Activated T-cell treated with anti-CD3 and anti-CD28 coated beads, Interleukin-2, amount 50 U/mL, for 72 hours (primary cell): ENCODE measurements around the gene DOK6. TPM values are rescaled to one million over a fixed set of nuclear protein-coding genes. Genes with fewer than 3 reads are reported as not detected.

ENCODE experiments used
- ATAC-seq, 2 donors: fragments of 150-1000 bp; cut with Tn5 transposase; replicated peaks in 1 of 2; 2 replicates each; pipeline ENCODE4 v1.10.0; 2021; ENCODE audit warnings: moderate library complexity in 2 of 2, mild to moderate bottlenecking in 1 of 2
- DNase-seq, 2 donors: peaks; one replicate each; pipeline ENCODE4 v3.0.0; 2021 to 2022; ENCODE audit warnings: mixed read lengths in 1 of 2
- H3K27ac Mint-ChIP-seq: one replicate; pipeline ENCODE4 v1.8.0; 2022; ENCODE audit warnings: mild to moderate bottlenecking, moderate library complexity, mixed read lengths
- H3K27me3 Mint-ChIP-seq: one replicate; pipeline ENCODE4 v1.8.0; 2022; ENCODE audit warnings: low read depth, mixed read lengths
- H3K36me3 Mint-ChIP-seq, 2 donors: one replicate each; pipeline ENCODE4 v1.8.0; 2022; ENCODE audit warnings: mixed read lengths in 2 of 2, mild to moderate bottlenecking in 1 of 2; ENCODE audit not compliant: insufficient read depth in 2 of 2
- H3K4me1 Mint-ChIP-seq: one replicate; pipeline ENCODE4 v1.8.0; 2022; ENCODE audit warnings: low read depth, mixed read lengths
- H3K4me3 Mint-ChIP-seq, 2 donors: one replicate each; pipeline ENCODE4 v1.8.0; 2022; ENCODE audit warnings: mild to moderate bottlenecking in 2 of 2, mixed read lengths in 2 of 2, moderate library complexity in 2 of 2
- H3K9me3 Mint-ChIP-seq, 2 donors: one replicate each; pipeline ENCODE4 v1.8.0; 2022; ENCODE audit warnings: mixed read lengths in 2 of 2
- total RNA-seq, 2 donors: library from RNA; stranded (reverse); gene quantifications; one replicate each; pipeline ENCODE4 v1.2.3, GENCODE V29; 2022

Gene DOK6
- total RNA-seq, 2 donors from 2014 or later, result not detected

- H3K36me3 Mint-ChIP-seq, result peaks cover 20 to 47% of the 10 kb centered on the region in 2 donors
- H3K9me3 Mint-ChIP-seq, result peaks cover 3 to 8% of the 10 kb centered on the region in 2 donors
- no peak for DNase-seq
- H3K27ac Mint-ChIP-seq, result peak overlapping the region; percentile 10
- H3K4me3 Mint-ChIP-seq, result peak overlapping the region in 1 of 2 donors; percentile 10
- no peaks in the 10 kb centered on the region for H3K27me3 Mint-ChIP-seq
- peaks cover 87% of the 10 kb centered on the region for H3K4me1 Mint-ChIP-seq
- ATAC-seq, result no peak
Observed at GRCh38 chr18:69894467-69894866, 493.8 kb downstream of the DOK6 start.

- Mint-ChIP-seq H3K4me1 (peaks cover 84% of the 10 kb centered on the region), H3K36me3 (peaks cover 26 to 49% of the 10 kb centered on the region in 2 donors), H3K27me3 (no peaks in the 10 kb centered on the region), H3K27ac (peak overlapping the region; percentile 98), H3K9me3 (peaks cover 3 to 13% of the 10 kb centered on the region in 2 donors), H3K4me3 (peak overlapping the region in 1 of 2 donors; percentile 92)
- no peak for ATAC-seq
- DNase-seq, result no peak
Observed at GRCh38 chr18:69895066-69896047, 494.7 kb downstream of the DOK6 start.

DNA sequence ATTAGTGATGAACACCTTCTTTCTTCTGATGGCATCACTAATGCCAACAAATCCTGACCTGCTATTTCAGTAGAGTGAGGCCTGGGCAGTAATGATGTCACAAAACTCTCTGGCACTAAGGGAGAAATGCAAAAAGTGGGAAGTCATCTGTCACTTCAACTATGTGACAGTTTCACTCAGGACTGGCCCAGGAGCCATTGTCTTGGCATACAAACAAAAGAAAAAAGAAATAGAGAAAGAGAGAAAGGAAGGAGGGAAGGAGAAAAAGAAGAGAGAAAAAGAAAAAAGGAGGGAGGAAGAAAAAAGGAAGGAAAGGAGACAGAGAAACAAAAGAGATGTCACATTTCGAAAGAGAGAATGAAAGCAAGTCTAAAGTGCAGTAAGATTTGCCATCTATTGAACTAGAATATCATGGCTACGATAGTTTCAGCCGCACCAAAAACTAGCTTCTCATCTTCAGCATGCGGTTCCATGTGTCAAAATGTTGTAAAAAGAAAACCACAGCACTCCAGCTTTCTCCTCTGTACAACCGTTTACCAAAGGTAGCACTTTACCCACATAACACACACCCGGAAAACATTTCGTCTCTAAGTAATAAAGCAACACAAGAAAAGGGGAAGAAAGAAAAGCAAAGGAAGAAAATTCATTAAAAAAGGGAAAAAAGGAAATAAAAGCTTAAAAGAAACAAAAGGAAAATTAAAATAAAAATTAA lies 496.9 kb downstream of the DOK6 start:
- Mint-ChIP-seq H3K36me3 (peaks cover 22 to 41% of the 10 kb centered on the region in 2 donors), H3K27me3 (no peaks in the 10 kb centered on the region), H3K4me1 (peaks cover 78% of the 10 kb centered on the region), H3K27ac (peak overlapping the region; percentile 98), H3K9me3 (peaks cover 0 to 6% of the 10 kb centered on the region in 2 donors), H3K4me3 (peak overlapping the region; percentile 82 to 92)
- DNase-seq (peak; percentile 59 to 61), ATAC-seq (peak; percentile 39 to 60)

DNA sequence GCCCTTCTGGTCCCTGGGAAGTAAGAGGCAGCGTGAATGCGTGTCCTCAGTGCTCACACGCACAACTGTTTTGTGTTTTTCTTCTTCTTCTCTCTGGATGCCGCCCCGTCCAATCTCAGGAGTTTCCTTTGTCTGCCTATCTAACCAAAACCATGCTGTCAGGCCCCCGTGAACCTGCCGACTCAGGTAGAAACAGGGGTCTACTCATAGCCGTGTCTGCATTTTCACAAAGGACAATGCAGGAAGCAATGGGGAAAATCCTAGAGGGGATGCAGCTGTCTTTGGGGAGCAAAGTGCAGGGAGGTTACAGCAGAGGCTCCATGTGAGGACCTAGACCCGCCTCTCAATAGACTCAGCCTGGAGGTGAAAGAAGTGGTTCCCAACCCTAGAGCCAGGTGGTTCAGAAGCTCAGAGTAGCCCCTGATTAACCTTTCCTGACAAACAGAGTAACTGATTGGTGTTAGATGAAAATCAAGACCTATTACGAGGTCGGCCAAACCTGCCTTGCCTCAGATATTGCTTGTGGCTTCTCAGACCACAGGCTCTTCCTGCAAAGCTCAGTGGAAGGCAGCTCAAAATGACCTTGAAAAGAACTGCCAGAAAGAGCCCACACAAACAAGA lies 497.7 kb downstream of the DOK6 start:
- Mint-ChIP-seq H3K36me3 (peaks cover 20 to 39% of the 10 kb centered on the region in 2 donors), H3K9me3 (peaks cover 0 to 6% of the 10 kb centered on the region in 2 donors), H3K27me3 (no peaks in the 10 kb centered on the region), H3K4me3 (peak overlapping the region; percentile 82 to 92), H3K27ac (peak overlapping the region; percentile 98), H3K4me1 (peaks cover 76% of the 10 kb centered on the region)
- peak; percentile 18 to 36 for ATAC-seq
- DNase-seq, result peak; percentile 35 to 51
